Neutrophil (primary cell): ENCODE results near the gene TTC14.

Source experiments
- H3K27ac ChIP-seq: fragments of 200-600 bp; sonication (generic); 2 replicates; pipeline ENCODE4 v1.5.1; 2016; ENCODE audit warnings: mild to moderate bottlenecking, moderate library complexity
- H3K27me3 ChIP-seq: fragments of 200-600 bp; sonication (generic); 2 replicates; pipeline ENCODE4 v1.6.0; 2016; ENCODE audit warnings: mild to moderate bottlenecking
- H3K36me3 ChIP-seq: fragments of 200-600 bp; sonication (generic); 2 replicates; pipeline ENCODE4 v1.5.1; 2017
- H3K4me1 ChIP-seq, 2 experiments: fragments of 200-600 bp in 1 of 2; sonication (generic) in 1 of 2; 1 replicate in 1 of 2; 2 replicates in 1 of 2; pipeline versions ENCODE4 v1.5.1 to v1.6.1; 2013 to 2016; ENCODE audit warnings: low read depth in 1 of 2, low read length in 1 of 2, mild to moderate bottlenecking in 1 of 2, moderate library complexity in 1 of 2; ENCODE audit not compliant: control insufficient read depth in 1 of 2, insufficient read depth in 1 of 2
- H3K4me3 ChIP-seq, 2 experiments: fragments of 200-600 bp in 1 of 2; sonication (generic) in 1 of 2; 1 replicate in 1 of 2; 2 replicates in 1 of 2; pipeline ENCODE4 v1.5.1; 2013 to 2016; ENCODE audit warnings: low read depth in 1 of 2, low read length in 1 of 2, mild to moderate bottlenecking in 1 of 2, moderate library complexity in 1 of 2
- H3K9me3 ChIP-seq: fragments of 200-600 bp; sonication (generic); 2 replicates; pipeline ENCODE4 v1.5.1; 2016
- CTCF ChIP-seq: fragments of 200-600 bp; sonication (generic); IDR thresholded peaks from 2 replicates; pipeline ENCODE4 v1.5.1; 2016; ENCODE audit warnings: antibody characterized with exemption

Gene TTC14

DNA sequence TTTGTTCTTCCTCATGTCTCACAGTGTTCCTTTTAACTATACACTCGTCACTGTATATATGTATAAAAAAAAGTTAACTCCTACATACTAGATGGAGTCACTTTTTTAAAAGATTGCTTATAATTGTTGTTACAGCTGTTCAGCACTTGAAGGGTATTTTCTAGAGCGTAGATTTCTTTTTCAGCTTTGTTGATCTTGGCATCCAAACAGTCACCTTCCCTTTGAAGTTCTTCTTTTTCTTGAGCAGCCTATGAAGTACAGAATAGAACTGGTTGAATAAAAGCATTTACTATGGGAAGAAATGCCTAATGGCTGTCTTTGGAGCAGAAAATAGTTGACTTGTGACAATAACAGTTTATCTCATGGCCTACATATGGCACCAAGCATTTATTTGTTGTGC lies 17.8 kb downstream of the TTC14 start:
- no peak overlapping the region for H3K27ac ChIP-seq
- H3K36me3 ChIP-seq = peaks cover 20% of the 10 kb centered on the region
- H3K9me3 ChIP-seq = no peaks in the 10 kb centered on the region
- no peak for TF ChIP-seq CTCF
- no peak overlapping the region for H3K4me3 ChIP-seq
- H3K27me3 ChIP-seq = no peaks in the 10 kb centered on the region
- no peaks in the 10 kb centered on the region for H3K4me1 ChIP-seq

DNA sequence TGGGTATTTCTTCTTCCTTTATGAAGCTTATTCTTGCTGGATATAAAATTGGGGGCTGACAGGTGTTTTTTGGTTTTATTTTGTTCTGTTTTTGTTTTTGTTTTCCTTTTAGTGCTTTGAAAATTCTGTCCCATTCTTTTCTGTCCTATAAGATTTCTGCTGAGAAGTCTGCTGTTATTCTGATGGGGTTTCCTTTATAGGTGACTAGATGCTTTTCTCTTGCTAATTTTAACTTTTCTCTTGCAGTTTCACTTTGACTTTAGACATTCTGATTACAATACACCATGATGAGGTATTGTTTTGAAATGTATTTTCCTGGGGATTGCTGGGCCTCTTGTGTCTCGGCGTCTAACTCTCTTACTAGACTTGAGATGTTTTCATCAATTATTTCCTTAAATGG lies 22.8 kb downstream of the TTC14 start:
- Histone ChIP-seq H3K9me3 (no peaks in the 10 kb centered on the region), H3K4me1 (no peaks in the 10 kb centered on the region), H3K27me3 (no peaks in the 10 kb centered on the region), H3K27ac (no peak overlapping the region), H3K4me3 (no peak overlapping the region), H3K36me3 (peaks cover 18% of the 10 kb centered on the region)
- no peak for TF ChIP-seq CTCF

DNA sequence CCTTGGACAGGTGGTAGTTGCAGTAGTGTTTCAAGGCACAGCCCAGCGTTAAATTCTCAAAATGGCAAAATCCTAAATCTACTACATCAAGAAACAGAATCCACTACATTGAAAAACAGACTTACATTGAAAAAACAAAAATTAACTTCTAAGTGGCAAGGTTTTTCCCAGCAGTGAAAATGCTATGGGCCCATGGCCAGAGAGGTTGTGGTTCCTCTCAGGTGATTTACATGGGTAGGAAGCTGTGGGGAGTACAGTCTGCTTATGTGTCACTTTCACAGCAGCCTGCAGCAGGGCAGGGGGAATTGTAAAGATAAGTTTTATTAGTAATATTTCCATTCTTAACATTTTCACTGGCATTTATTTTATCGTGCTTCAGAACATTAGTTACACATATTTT lies 24.9 kb downstream of the TTC14 start:
- Histone ChIP-seq H3K4me1 (no peaks in the 10 kb centered on the region), H3K27me3 (peaks cover 4% of the 10 kb centered on the region), H3K9me3 (no peaks in the 10 kb centered on the region), H3K36me3 (peaks cover 18% of the 10 kb centered on the region), H3K27ac (no peak overlapping the region), H3K4me3 (no peak overlapping the region)
- no peak for TF ChIP-seq CTCF

- Histone ChIP-seq H3K27me3 (peaks cover 28% of the 10 kb centered on the region), H3K36me3 (peaks cover 18% of the 10 kb centered on the region), H3K4me3 (no peak overlapping the region), H3K27ac (no peak overlapping the region), H3K9me3 (no peaks in the 10 kb centered on the region), H3K4me1 (no peaks in the 10 kb centered on the region)
- TF ChIP-seq CTCF = no peak
Observed at GRCh38 chr3:180630371-180630770, 28.4 kb downstream of the TTC14 start.

GRCh38 chr3:180631317-180631716 lies 29.4 kb downstream of the TTC14 start:
- no peak for TF ChIP-seq CTCF
- Histone ChIP-seq H3K36me3 (peaks cover 9% of the 10 kb centered on the region), H3K4me3 (no peak overlapping the region), H3K27ac (no peak overlapping the region), H3K4me1 (no peaks in the 10 kb centered on the region), H3K9me3 (no peaks in the 10 kb centered on the region), H3K27me3 (peaks cover 28% of the 10 kb centered on the region)

DNA sequence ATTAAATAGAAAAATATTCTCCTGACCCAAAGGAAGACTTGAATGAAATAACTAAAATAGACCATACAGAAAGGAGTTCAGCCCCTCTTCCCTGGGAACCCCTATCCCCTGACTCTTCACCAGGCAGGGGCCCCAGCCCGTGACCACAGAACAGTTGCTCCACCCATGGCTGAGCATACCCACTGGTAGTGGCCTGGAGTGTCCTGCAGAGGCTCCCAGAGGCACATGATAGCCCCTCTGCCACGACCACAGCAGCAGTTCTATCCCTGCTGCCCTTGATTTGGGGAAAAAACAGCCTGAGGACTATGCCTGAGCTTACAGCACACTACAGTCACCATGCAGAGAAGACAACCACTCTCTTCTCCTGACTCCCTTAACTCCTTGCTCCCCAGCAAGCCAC lies 31.8 kb downstream of the TTC14 start:
- no peak for TF ChIP-seq CTCF
- Histone ChIP-seq H3K27me3 (peaks cover 28% of the 10 kb centered on the region), H3K36me3 (no peaks in the 10 kb centered on the region), H3K4me1 (no peaks in the 10 kb centered on the region), H3K9me3 (no peaks in the 10 kb centered on the region), H3K27ac (no peak overlapping the region), H3K4me3 (no peak overlapping the region)
